ENCODE results near the gene ATG4B.

DNA sequence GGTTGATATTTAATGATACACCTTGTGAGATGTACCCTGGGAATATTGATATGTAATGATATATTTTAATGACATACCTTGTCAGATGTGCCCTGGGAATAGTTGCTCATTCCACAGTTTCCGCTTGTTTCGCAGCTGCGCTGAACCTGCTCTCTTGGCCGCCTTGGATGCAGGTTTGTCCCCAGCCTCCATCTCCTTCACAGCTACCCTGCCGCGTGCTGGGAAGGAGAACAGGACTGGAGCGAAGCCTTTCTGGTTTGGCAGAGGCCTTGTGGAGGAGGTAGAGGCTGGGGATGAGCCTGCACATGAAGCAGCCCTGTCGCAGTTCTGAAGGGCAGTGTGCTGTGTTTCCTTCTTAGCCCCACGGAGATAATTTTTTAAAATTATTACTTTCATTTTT, 14.6 kb downstream of the ATG4B start:
- TF ChIP-seq, protein P1, sequence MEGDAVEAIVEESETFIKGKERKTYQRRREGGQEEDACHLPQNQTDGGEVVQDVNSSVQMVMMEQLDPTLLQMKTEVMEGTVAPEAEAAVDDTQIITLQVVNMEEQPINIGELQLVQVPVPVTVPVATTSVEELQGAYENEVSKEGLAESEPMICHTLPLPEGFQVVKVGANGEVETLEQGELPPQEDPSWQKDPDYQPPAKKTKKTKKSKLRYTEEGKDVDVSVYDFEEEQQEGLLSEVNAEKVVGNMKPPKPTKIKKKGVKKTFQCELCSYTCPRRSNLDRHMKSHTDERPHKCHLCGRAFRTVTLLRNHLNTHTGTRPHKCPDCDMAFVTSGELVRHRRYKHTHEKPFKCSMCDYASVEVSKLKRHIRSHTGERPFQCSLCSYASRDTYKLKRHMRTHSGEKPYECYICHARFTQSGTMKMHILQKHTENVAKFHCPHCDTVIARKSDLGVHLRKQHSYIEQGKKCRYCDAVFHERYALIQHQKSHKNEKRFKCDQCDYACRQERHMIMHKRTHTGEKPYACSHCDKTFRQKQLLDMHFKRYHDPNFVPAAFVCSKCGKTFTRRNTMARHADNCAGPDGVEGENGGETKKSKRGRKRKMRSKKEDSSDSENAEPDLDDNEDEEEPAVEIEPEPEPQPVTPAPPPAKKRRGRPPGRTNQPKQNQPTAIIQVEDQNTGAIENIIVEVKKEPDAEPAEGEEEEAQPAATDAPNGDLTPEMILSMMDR (IDR thresholded peaks at IDR 0.05; ENCODE audit: poor library complexity, severe bottlenecking): no peak
- TF ChIP-seq MXI1 (conservative IDR thresholded peaks at IDR 0.05; ENCODE audit: poor library complexity, severe bottlenecking) (no peak), EP300 (conservative IDR thresholded peaks at IDR 0.05; ENCODE audit: poor library complexity, severe bottlenecking) (no peak)

Measured in neural cell (in vitro differentiated cells).